HUES64 (cell line): ENCODE results near the gene CDON. TPM values are rescaled to one million over a fixed set of nuclear protein-coding genes. Genes with fewer than 3 reads are reported as not detected.

ENCODE experiments used
- H3K27ac ChIP-seq: 2 replicates; pipeline ENCODE4 v1.7.0; 2013; ENCODE audit warnings: low read depth, low read length, inconsistent platforms
- H3K27me3 ChIP-seq: 2 replicates; pipeline ENCODE4 v1.6.1; 2013; ENCODE audit warnings: mild to moderate bottlenecking, low read length; ENCODE audit not compliant: insufficient read depth
- H3K36me3 ChIP-seq: 2 replicates; pipeline ENCODE4 v1.6.1; 2013; ENCODE audit warnings: mild to moderate bottlenecking, low read length; ENCODE audit not compliant: insufficient read depth
- H3K4me1 ChIP-seq: 2 replicates; pipeline ENCODE4 v1.6.1; 2013; ENCODE audit warnings: mild to moderate bottlenecking, low read length, moderate library complexity; ENCODE audit not compliant: insufficient read depth
- H3K4me3 ChIP-seq: 2 replicates; pipeline ENCODE4 v1.5.1; 2013; ENCODE audit warnings: mild to moderate bottlenecking, low read length, moderate library complexity
- H3K9ac ChIP-seq: 2 replicates; pipeline ENCODE4 v1.6.1; 2013; ENCODE audit warnings: mild to moderate bottlenecking, low read depth, low read length
- H3K9me3 ChIP-seq: 2 replicates; pipeline ENCODE4 v1.6.1; 2013; ENCODE audit warnings: low read depth, low read length; ENCODE audit not compliant: insufficient read depth
- WGBS: fragments of 150-250, 120-280 bp; methylation state at CpG from one replicate; pipeline ENCODE4 v1.1.7; 2013; ENCODE audit warnings: missing lambda C conversion rate; 5-methylcytosine and 5-hydroxymethylcytosine counted together
- polyA plus RNA-seq, 2 experiments: library from polyadenylated mRNA; stranded (reverse); fragments of 50-300 nt; gene quantifications; one replicate each; pipeline ENCODE4 v1.2.3, GENCODE V29; 2013

Gene CDON
- polyA plus RNA-seq (2013, experiment 1 of 2) = 14.9 TPM
- polyA plus RNA-seq (2013, experiment 2 of 2) = 21.2 TPM

DNA sequence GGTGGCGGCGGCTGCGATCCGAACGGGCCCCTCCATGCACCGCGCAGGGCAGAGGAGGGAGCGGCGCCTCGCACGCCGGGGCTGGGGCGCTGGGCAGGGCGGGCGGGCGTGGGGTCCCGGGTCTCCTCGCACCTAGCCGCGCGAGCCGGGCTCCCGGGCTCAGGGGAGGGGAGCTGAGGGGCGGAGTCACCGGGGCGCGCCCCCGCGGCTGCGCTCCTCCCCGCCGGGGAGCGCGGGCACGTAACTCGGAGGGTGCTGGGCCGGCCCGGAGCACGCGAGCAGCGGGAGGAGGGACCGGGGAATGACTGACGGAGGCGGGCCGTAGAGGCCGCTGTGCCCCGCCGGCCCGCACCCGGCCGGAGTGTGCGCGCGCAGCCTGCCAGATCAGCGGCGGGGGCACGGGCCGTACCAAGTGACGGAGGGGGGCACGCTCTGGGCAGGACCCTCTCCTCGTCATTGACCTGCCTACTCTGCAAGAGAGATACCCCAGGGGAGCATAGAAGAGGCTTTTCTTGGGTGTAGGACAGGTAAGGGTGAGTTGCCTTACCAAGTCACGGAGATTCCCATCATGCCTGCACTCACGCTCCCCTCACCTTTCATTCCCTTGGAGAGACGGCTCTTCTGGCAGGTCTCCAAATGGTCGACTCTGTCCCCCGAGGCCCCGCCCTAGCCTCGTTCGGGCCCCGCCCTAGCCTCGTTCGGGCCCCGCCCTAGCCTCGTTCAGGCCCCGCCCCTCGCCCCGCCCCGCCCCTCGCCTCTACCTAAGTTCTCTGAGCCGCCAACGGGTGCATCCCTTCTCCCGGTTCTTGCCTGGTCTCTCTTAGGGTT, at the start of gene CDON:
Gene CDON, minus strand, starts transcription at position 188 of the 828 bp plus-strand sequence. CDS start 39,390 bp downstream, outside the sequence.
- Histone ChIP-seq H3K4me1 (peaks cover 27% of the 10 kb centered on the region), H3K9ac (peak within 1 kb of the TSS; percentile 98), H3K36me3 (no peaks in the 10 kb centered on the region), H3K27ac (peak within 1 kb of the TSS; percentile 97), H3K9me3 (no peaks in the 10 kb centered on the region), H3K4me3 (peak within 1 kb of the TSS; percentile 62), H3K27me3 (no peaks in the 10 kb centered on the region)
- WGBS = under 1% methylated on average over 81 of the region's 82 CpGs

GRCh38 chr11:126111458-126112116, 48.9 kb upstream of the CDON start:
- Histone ChIP-seq H3K36me3 (no peaks in the 10 kb centered on the region), H3K9me3 (no peaks in the 10 kb centered on the region), H3K4me3 (no peak overlapping the region), H3K27me3 (no peaks in the 10 kb centered on the region), H3K4me1 (no peaks in the 10 kb centered on the region; the same call in 1 of the 2 replicates), H3K27ac (no peak overlapping the region), H3K9ac (no peak overlapping the region)
- WGBS = 90% methylated on average over 8 of the region's 8 CpGs

- Histone ChIP-seq H3K4me1 (peaks cover 3% of the 10 kb centered on the region; the same call in 1 of the 2 replicates), H3K9ac (no peak overlapping the region)
These were observed 47.5 kb upstream of the CDON start for GRCh38 chr11:126109941-126110731.

DNA sequence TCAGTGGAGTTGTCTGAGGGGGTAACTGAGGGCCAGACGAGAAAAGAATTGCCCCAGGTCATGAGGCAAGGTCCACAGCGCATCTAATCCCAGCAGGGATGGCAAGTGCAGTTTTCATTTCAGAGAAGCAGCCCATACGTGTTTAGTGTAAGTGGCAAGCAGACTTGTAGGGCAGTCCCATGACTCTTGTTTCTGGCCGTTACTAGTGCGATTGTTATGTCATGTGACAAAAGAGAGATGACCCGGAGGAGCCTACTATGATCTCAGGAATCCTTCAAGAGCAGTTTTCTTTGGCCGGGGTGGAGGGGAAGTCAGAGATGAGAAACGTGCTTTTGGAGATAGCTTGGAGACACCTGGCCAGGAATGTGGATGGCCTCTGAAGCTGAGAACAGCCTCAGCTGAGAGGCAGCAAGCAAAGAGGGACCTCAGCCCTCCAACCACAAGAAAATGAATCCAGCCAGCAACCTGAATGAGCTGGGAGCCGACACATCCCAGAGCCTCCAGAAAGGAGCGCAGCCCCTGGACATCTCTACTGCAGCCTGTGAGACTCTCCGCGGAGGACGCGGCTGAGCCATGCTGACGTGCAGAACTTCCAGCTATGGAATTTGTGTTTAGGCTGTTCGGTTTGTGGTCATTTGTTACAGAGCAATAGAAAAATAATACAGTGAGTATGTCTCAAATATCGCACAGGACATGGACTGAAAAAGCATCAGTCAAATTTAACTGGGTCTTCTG, 44.1 kb upstream of the CDON start:
- WGBS = 86% methylated on average over 17 of the region's 17 CpGs
- peaks cover 26% of the 10 kb centered on the region for H3K4me1 ChIP-seq
- no peak overlapping the region for H3K4me3 ChIP-seq
- H3K27ac ChIP-seq = no peak overlapping the region
- no peaks in the 10 kb centered on the region for H3K27me3 ChIP-seq
- no peaks in the 10 kb centered on the region for H3K9me3 ChIP-seq
- H3K36me3 ChIP-seq = no peaks in the 10 kb centered on the region
- H3K9ac ChIP-seq = no peak overlapping the region

More at GRCh38 chr11:126109941-126110731, 47.5 kb upstream of the CDON start:
- H3K27ac ChIP-seq = no peak overlapping the region
- 86% methylated on average over 9 of the region's 10 CpGs for WGBS
- H3K27me3 ChIP-seq = no peaks in the 10 kb centered on the region
- no peaks in the 10 kb centered on the region for H3K36me3 ChIP-seq
- H3K9me3 ChIP-seq = no peaks in the 10 kb centered on the region
- no peak overlapping the region for H3K4me3 ChIP-seq

GRCh38 chr11:126105748-126106080, 43.0 kb upstream of the CDON start:
- WGBS = 82% methylated on average over 11 of the region's 11 CpGs
- Histone ChIP-seq H3K4me1 (peaks cover 35% of the 10 kb centered on the region), H3K9ac (no peak overlapping the region), H3K36me3 (no peaks in the 10 kb centered on the region), H3K27ac (no peak overlapping the region), H3K9me3 (no peaks in the 10 kb centered on the region), H3K27me3 (no peaks in the 10 kb centered on the region), H3K4me3 (no peak overlapping the region)

DNA sequence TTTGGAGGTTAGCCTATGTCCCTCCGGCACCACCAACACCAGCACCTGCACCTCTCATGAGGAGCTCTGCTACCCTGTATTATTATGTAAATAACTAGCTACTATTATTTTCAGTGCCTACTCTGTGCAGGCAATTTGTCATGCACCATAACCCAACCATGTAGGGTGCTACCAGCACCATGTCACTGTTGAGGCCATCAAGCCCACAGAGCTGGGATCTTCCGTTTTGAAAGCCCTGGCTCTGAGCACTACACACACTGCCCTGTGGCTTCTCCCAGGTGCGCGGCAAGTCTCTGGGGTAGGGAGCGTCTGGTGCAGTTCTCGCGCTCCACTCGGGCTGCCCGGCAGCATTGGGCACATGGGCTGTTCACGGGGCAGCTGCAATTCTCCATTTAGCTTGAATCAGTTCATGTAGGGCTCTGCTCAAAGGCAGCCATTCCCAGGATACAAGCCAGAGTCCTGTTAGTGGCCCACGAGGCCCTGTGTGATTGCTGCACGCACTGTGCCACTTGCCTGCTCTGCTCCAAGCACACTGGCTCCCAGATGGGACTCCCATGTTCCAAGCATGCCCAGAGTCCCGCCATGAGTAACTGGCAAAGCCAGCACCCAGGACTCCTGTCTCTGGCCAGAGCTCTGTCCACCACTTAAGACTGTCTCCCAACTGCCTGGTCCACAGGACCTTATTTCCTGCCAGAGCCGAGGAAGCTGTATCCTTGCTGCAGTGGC, 42.5 kb upstream of the CDON start:
- H3K27ac ChIP-seq = no peak overlapping the region
- WGBS = 83% methylated on average over 14 of the region's 14 CpGs
- no peak overlapping the region for H3K9ac ChIP-seq
- H3K27me3 ChIP-seq = no peaks in the 10 kb centered on the region
- H3K4me3 ChIP-seq = no peak overlapping the region
- no peaks in the 10 kb centered on the region for H3K36me3 ChIP-seq
- H3K4me1 ChIP-seq = peaks cover 41% of the 10 kb centered on the region
- H3K9me3 ChIP-seq = no peaks in the 10 kb centered on the region

DNA sequence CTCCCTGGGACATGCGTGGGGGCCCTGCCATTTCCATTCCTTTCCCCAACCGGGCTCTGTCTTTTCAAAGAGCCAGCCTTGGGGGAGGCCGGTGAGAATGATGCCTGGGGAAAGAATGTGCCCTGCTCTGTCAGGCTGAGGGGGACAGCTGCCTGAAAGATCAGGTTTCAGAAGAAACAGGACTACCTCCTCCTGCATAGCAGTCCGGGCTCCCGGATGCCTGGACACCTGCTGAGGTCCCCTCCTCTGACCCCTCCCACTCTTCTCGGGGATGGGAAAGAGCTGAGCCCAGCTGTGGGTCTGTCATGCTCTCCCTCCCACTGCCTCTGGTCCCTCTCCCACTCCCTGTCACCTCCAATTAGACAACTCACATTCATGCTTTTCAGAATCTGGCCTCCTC, 41.8 kb upstream of the CDON start:
- no peak overlapping the region for H3K9ac ChIP-seq
- no peaks in the 10 kb centered on the region for H3K36me3 ChIP-seq
- H3K4me3 ChIP-seq = no peak overlapping the region
- H3K9me3 ChIP-seq = no peaks in the 10 kb centered on the region
- H3K27me3 ChIP-seq = no peaks in the 10 kb centered on the region
- H3K4me1 ChIP-seq = peaks cover 47% of the 10 kb centered on the region
- peak overlapping the region; percentile 85 for H3K27ac ChIP-seq
- WGBS = under 1% methylated on average over 6 of the region's 6 CpGs

DNA sequence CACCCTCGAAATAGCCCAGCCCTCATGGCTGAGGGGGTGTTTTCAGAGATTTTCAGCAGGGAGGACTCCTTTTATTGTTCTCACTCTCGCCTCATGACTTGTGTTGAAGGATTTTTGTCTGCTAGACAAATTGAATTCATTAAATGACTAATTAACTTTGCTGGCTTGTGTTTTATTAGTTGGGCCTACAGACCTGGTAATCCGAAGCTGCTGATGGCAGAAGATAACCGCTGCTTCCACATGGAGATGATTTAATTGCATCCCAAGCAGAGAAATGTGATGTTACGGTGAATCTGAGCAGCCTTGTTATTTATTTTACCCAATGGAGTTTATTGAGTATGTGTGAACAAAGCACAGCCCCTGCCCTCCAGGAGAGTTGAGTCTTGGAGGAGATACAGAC, 40.5 kb upstream of the CDON start:
- H3K4me3 ChIP-seq = no peak overlapping the region
- no peaks in the 10 kb centered on the region for H3K27me3 ChIP-seq
- H3K27ac ChIP-seq = no peak overlapping the region
- no peak overlapping the region for H3K9ac ChIP-seq
- WGBS = 90% methylated on average over 5 of the region's 5 CpGs
- H3K9me3 ChIP-seq = no peaks in the 10 kb centered on the region
- no peaks in the 10 kb centered on the region for H3K36me3 ChIP-seq
- H3K4me1 ChIP-seq = peaks cover 47% of the 10 kb centered on the region

DNA sequence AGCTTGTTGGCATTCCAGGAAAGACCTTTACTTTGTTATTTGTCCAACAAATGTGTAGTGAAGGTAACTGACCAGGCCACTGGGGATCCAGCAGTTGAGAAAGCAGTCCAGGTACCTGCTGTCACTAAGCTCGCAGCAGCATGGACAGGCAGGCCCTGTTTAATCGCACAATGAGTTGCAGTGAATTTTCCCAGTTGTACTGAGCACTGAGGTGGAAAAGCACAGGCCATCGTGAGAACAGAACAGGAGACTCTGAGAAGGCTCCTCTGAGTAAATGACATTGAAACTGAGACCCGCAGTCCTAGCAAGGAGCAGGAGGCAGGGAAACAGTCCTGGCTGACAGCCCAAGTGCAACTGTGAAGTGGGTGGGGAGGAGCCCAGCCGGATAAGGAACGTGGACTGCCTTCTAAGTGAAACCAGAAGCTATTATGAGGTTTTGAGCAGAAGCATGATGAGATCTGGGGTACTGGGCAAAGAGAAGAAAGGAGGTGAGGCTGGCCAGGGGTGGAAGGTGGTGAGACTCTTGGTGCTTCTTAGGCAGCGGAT, 39.8 kb upstream of the CDON start:
- no peaks in the 10 kb centered on the region for H3K9me3 ChIP-seq
- H3K4me3 ChIP-seq = no peak overlapping the region
- no peak overlapping the region for H3K9ac ChIP-seq
- H3K4me1 ChIP-seq = peaks cover 47% of the 10 kb centered on the region
- H3K36me3 ChIP-seq = no peaks in the 10 kb centered on the region
- H3K27me3 ChIP-seq = no peaks in the 10 kb centered on the region
- no peak overlapping the region for H3K27ac ChIP-seq
- 74% methylated on average over 7 of the region's 7 CpGs for WGBS

DNA sequence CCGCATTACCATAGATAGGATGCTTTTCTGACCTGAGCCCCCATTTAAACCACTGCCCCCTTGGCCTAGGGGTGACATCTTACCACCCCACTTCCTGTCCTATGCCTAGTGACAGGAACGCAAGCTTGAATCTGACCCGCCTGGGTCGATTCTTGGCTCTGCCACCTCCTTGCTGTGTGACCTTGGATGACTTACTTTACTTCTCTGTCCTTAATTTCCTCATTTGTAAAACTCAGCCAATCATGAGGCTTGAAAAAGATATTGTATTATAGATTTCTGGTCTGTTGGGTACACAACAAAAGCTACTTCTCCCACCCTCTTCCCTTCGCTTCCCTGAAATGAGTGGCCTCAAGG, 39.2 kb upstream of the CDON start:
- Histone ChIP-seq H3K4me1 (peaks cover 47% of the 10 kb centered on the region), H3K36me3 (no peaks in the 10 kb centered on the region), H3K27ac (no peak overlapping the region), H3K4me3 (no peak overlapping the region), H3K27me3 (no peaks in the 10 kb centered on the region), H3K9me3 (no peaks in the 10 kb centered on the region), H3K9ac (no peak overlapping the region)
- WGBS = 96% methylated on average over 5 of the region's 5 CpGs
